Colonic mucosa (tissue), 4 donors: Measurements from ENCODE around the gene CRMP1. TPM values are rescaled to one million over a fixed set of nuclear protein-coding genes. Genes with fewer than 3 reads are reported as not detected.
"Not testable (repeated sequence)": the region's sequence is repeated elsewhere in the genome, so short reads cannot be mapped to it uniquely, and the experiment has no call there.

Experiments used
- DNase-seq: peaks from one replicate; pipeline ENCODE4 v3.0.0-alpha.2; 2020
- H3K27ac ChIP-seq: fragments of 200-600 bp; one replicate; pipeline ENCODE4 v1.8.0; 2021
- H3K27me3 ChIP-seq: fragments of 200-600 bp; one replicate; pipeline ENCODE4 v1.8.0; 2021
- H3K36me3 ChIP-seq: fragments of 200-600 bp; one replicate; pipeline ENCODE4 v1.8.0; 2021
- H3K4me1 ChIP-seq: fragments of 200-600 bp; one replicate; pipeline ENCODE4 v1.8.0; 2021; ENCODE audit warnings: mild to moderate bottlenecking
- H3K4me3 ChIP-seq: fragments of 200-600 bp; one replicate; pipeline ENCODE4 v1.8.0; 2021
- H3K9ac ChIP-seq, 2 donors: one replicate each; pipeline ENCODE4 v1.7.0; 2013; ENCODE audit warnings: control low read depth in 2 of 2, low read depth in 2 of 2, low read length in 2 of 2
- H3K9me3 ChIP-seq: fragments of 200-600 bp; one replicate; pipeline ENCODE4 v1.8.0; 2021
- intact Hi-C: fragments of 100-400 bp; cut with DNase I; formaldehyde crosslinking; loops from one replicate; pipeline ENCODE4 v1.14.1; 2022
- total RNA-seq, 2 donors: library from RNA; stranded (reverse); fragmentation: NEBNext Ultra II Directional in 1 of 2; extraction: Animal tissue kit (Norgen Biotek cat#: 25700) in 1 of 2; gene quantifications; one replicate each; pipeline ENCODE4 v1.2.1, GENCODE V29; 2021
- TF ChIP-seq, protein P1 (sequence below): fragments of 200-600 bp; IDR thresholded peaks from one replicate; pipeline ENCODE4 v1.8.0; 2022; ENCODE audit warnings: antibody characterized with exemption, mild to moderate bottlenecking
- donor health status: healthy.
- donor health status: DM: no; HTN: no; CAD: no.
- donor health status: DM: no; HTN: no; CAD: no.

The CRMP1 gene
- total RNA-seq, 2 donors from 2014 or later: 0.49 to 1.2 TPM

DNA sequence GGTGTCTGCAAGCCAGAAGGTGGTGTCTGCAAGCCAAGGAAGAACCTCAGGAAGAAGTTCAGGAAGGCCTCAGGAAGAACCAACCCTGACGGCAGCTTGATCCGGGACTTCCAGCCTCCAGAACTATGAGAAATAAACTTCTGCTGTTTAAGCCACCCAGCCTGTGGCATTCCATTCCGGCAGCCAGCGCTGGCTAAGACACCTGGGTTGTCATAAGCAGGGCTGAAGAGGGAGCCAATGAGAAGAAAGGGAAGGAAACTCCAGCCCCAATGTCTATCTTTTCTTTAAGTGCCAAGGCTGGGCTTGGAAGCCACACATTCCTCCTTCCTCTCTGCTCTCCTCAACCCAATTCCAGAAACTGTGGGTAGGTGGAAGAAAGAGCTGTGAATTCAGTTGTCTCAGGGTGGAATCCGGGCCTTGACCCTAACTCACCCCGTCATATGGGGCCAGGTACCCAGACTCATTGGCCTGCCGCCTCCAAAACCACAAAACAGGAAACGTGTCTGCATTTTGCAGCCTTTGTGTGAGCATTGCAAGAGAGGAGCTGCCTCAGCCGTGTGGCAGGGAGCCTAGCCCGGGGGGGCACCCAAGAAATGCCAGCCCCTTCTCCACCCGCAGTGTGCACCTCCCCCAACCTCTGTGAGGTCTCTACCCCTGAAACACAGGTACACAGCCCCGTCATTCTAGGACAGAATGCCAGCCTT lies 26.8 kb downstream of the CRMP1 start:
- intact Hi-C loops: no loop called here
- Histone ChIP-seq H3K27ac (no peak overlapping the region), H3K9me3 (no peaks in the 10 kb centered on the region), H3K4me3 (no peak overlapping the region), H3K4me1 (no peaks in the 10 kb centered on the region), H3K9ac (no peak overlapping the region), H3K27me3 (no peaks in the 10 kb centered on the region), H3K36me3 (no peaks in the 10 kb centered on the region)
- no peak for DNase-seq
- TF ChIP-seq, protein P1, sequence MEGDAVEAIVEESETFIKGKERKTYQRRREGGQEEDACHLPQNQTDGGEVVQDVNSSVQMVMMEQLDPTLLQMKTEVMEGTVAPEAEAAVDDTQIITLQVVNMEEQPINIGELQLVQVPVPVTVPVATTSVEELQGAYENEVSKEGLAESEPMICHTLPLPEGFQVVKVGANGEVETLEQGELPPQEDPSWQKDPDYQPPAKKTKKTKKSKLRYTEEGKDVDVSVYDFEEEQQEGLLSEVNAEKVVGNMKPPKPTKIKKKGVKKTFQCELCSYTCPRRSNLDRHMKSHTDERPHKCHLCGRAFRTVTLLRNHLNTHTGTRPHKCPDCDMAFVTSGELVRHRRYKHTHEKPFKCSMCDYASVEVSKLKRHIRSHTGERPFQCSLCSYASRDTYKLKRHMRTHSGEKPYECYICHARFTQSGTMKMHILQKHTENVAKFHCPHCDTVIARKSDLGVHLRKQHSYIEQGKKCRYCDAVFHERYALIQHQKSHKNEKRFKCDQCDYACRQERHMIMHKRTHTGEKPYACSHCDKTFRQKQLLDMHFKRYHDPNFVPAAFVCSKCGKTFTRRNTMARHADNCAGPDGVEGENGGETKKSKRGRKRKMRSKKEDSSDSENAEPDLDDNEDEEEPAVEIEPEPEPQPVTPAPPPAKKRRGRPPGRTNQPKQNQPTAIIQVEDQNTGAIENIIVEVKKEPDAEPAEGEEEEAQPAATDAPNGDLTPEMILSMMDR: no peak

DNA sequence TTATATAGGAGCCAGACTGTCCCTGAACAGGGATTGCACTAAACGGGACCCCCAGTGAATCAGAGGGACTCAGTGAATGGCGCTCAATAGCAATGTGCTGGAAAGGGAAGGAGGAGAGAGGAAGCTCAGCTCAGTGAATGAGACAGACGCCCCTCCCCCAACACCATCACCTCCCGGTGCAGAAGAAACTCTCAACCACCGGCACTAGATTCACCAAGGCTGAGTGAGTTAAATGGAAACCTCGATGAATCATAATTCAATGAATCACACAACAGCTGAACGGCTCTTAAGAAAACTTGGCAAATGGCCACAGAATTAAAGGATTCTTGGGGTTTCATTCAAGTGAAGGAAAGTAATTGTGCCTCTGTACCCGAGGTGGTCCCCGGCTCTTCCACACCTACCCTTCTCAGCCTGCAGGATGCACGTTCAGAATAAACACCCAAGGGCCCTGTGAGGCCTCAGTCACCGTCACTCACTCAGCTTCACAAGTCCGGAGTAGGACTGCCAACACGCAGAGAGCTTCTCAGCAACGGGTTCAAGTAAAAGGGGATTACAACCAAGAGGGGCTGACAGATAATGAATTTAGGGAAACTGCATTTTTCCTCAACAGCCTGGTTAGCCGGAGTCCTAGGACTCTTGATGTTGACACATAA lies 29.3 kb downstream of the CRMP1 start:
- H3K4me1 ChIP-seq: no peaks in the 10 kb centered on the region
- H3K9me3 ChIP-seq: no peaks in the 10 kb centered on the region
- DNase-seq: no peak
- no peak overlapping the region for H3K27ac ChIP-seq
- no peak overlapping the region for H3K9ac ChIP-seq
- H3K36me3 ChIP-seq: no peaks in the 10 kb centered on the region
- intact Hi-C loops: no loop called here
- H3K4me3 ChIP-seq: no peak overlapping the region
- TF ChIP-seq, protein P1: no peak
- no peaks in the 10 kb centered on the region for H3K27me3 ChIP-seq

DNA sequence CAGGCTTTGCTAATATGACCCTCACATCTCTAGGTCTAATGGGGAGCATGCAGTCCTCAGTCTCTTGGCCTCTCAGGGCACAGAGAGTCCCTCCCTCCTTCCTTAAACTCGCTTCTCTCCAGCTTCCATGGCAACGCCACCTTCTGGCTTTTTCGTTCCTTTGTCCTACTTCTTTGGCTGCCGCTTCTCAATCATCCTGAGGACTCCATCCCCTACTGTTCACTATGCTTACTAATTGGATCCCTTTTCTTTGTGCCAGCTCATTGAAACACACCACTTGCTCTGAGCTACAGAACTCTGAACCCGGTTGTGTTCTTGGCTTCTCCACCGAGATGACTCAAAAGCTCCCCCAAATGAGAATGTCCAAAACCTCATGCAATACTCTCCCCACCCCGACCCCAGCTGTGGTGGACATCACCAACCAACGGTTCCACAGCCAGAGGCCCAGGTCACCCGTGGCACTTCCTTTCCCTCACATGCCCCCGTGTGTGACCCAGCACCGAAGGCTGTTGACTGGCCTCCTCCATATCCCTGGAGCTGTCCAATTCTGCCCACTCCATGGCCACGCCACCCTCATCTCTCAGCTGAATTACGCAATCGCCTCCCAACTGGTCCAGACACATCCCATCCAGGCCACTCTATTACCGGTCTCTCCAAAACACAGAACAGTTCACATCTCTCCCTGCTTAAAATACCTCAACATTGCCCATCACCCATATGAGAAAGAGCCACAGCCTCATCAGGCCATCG lies 34.7 kb downstream of the CRMP1 start:
- TF ChIP-seq, protein P1: no peak
- Histone ChIP-seq H3K4me1 (no peaks in the 10 kb centered on the region), H3K27me3 (no peaks in the 10 kb centered on the region), H3K4me3 (no peak overlapping the region), H3K9ac (no peak overlapping the region), H3K27ac (no peak overlapping the region), H3K36me3 (no peaks in the 10 kb centered on the region), H3K9me3 (no peaks in the 10 kb centered on the region)
- no peak for DNase-seq
- intact Hi-C loops: no loop called here

DNA sequence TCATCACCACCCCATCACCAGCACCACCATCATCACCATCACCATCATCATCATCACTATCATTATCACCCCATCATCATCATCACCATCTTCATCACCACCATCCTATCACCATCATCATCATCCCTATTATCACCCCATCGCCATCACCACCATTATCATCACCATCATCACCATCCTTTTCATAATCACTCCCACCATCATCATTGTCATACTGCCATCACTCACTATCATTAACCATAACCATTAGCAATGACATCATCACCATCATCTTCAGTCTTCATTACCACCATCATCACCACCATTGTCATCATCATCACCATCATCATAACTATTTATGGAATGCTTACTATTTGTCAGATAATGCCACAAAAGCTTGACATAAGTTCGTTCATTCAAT lies 35.7 kb downstream of the CRMP1 start:
- Histone ChIP-seq H3K27ac (no peak overlapping the region), H3K9me3 (no peaks in the 10 kb centered on the region), H3K4me1 (no peaks in the 10 kb centered on the region), H3K4me3 (no peak overlapping the region), H3K27me3 (no peaks in the 10 kb centered on the region), H3K9ac (no peak overlapping the region), H3K36me3 (no peaks in the 10 kb centered on the region)
- TF ChIP-seq, protein P1: no peak
- DNase-seq: no peak
- intact Hi-C loops: no loop called here

DNA sequence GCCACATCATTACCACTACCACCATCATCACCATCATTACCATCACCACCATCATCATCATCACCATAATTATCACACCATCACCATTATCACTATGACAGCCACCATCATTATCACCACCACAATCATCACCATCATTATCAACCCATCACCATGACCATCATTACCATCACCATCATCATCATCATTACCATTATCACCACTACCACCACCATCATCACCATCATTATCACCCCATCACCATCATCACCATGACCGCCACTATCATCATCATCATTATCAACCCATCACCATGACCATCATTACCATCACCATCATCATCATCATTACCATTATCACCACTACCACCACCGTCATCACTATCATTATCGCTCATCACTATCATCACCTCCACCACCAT lies 36.5 kb downstream of the CRMP1 start:
- H3K27ac ChIP-seq, H3K27me3 ChIP-seq, intact Hi-C loops: not testable (repeated sequence)

DNA sequence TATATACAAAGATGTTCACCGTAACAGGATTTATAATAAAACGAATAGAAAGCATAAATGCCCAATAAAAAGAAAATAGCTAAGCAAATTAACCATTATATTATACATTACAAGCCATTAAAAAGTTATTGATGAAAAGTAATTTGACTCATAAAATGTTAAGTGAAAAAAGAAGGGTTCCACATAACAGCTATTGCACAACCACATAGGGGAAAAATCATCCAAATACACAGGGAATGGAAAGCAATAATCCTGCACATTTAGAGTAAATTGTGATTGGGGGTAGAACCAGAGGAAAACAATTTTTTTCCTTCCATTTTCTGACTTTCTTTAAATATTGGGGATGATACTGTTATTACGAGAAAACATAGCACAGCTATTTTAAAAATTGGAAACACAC lies 38.0 kb downstream of the CRMP1 start:
- no peaks in the 10 kb centered on the region for H3K4me1 ChIP-seq
- H3K27me3 ChIP-seq: no peaks in the 10 kb centered on the region
- no peaks in the 10 kb centered on the region for H3K9me3 ChIP-seq
- H3K27ac ChIP-seq: no peak overlapping the region
- no peak for DNase-seq
- TF ChIP-seq, protein P1: no peak
- intact Hi-C loops: no loop called here
- H3K36me3 ChIP-seq: no peaks in the 10 kb centered on the region
- H3K9ac ChIP-seq: no peak overlapping the region
- H3K4me3 ChIP-seq: no peak overlapping the region

More for the DNA sequence above, 36.5 kb downstream of the CRMP1 start:
- H3K9ac ChIP-seq, H3K36me3 ChIP-seq, H3K9me3 ChIP-seq, H3K4me1 ChIP-seq, H3K4me3 ChIP-seq, DNase-seq: not testable (repeated sequence)
